Thoracic aorta (tissue), 2 donors: ENCODE measurements around the gene PHACTR1. TPM values are rescaled to one million over a fixed set of nuclear protein-coding genes. Genes with fewer than 3 reads are reported as not detected.

Experiments used
- ATAC-seq: fragments of 150-250 bp; one replicate; pipeline ENCODE4 v1.8.0; 2017; ENCODE audit warnings: low read depth; ENCODE audit not compliant: insufficient number of reproducible peaks, low FRiP score
- DNase-seq: peaks from one replicate; pipeline ENCODE4 v3.0.0-alpha.2; 2020; ENCODE audit warnings: low spot score
- H3K27ac ChIP-seq, 2 donors: fragments of 200-600 bp; sonication (generic); 1 replicate in 1 of 2; 2 replicates in 1 of 2; pipeline ENCODE4 v1.5.1; 2016; ENCODE audit warnings: mild to moderate bottlenecking in 2 of 2, moderate library complexity in 2 of 2
- H3K27me3 ChIP-seq: fragments of 200-600 bp; sonication (generic); replicated peaks from 2 replicates; pipeline ENCODE4 v1.6.0; 2016; ENCODE audit warnings: mild to moderate bottlenecking; ENCODE audit not compliant: insufficient read depth
- H3K36me3 ChIP-seq: fragments of 200-600 bp; sonication (generic); one replicate; pipeline ENCODE4 v1.5.1; 2016
- H3K4me1 ChIP-seq, 2 donors: fragments of 200-600 bp; sonication (generic); 1 replicate in 1 of 2; 2 replicates in 1 of 2; pipeline versions ENCODE4 v1.5.1 to v1.6.0; 2016; ENCODE audit warnings: low read depth in 2 of 2, mild to moderate bottlenecking in 1 of 2; ENCODE audit not compliant: control insufficient read depth in 1 of 2
- H3K4me3 ChIP-seq: fragments of 200-600 bp; sonication (generic); 2 replicates; pipeline ENCODE4 v1.5.1; 2016; ENCODE audit warnings: mild to moderate bottlenecking
- H3K9me3 ChIP-seq: fragments of 200-600 bp; sonication (generic); 2 replicates; pipeline ENCODE4 v1.5.1; 2016
- CTCF ChIP-seq: fragments of 200-600 bp; sonication (generic); IDR thresholded peaks from one replicate; pipeline ENCODE4 v1.5.1; 2019; ENCODE audit warnings: antibody characterized with exemption
- total RNA-seq, 2 donors: library from RNA; depleted of rRNA; stranded (reverse); fragments of >200 nt; gene quantifications; one replicate each; pipeline versions ENCODE4 v1.1.0 to v1.2.3, GENCODE V29; 2016

The PHACTR1 gene
- total RNA-seq, 2 donors from 2014 or later = 42.9 to 69.1 TPM

- DNase-seq (no peak), ATAC-seq (no peak)
- TF ChIP-seq CTCF = no peak
- H3K27me3 ChIP-seq = no peaks in the 10 kb centered on the region
- peaks cover 21 to 67% of the 10 kb centered on the region in 2 donors for H3K4me1 ChIP-seq
- H3K9me3 ChIP-seq = no peaks in the 10 kb centered on the region
- no peaks in the 10 kb centered on the region for H3K36me3 ChIP-seq
- H3K4me3 ChIP-seq = peak overlapping the region; percentile 51
- peak overlapping the region; percentile 87 to 93 for H3K27ac ChIP-seq
These were observed 246.0 kb downstream of the PHACTR1 start for GRCh38 chr6:12962529-12962928.

- H3K27ac ChIP-seq = peak overlapping the region; percentile 87 to 93
- ATAC-seq (no peak), DNase-seq (no peak)
- H3K4me3 ChIP-seq = peak overlapping the region; percentile 51
- no peak for TF ChIP-seq CTCF
- no peaks in the 10 kb centered on the region for H3K27me3 ChIP-seq
- H3K36me3 ChIP-seq = no peaks in the 10 kb centered on the region
- H3K9me3 ChIP-seq = no peaks in the 10 kb centered on the region
- H3K4me1 ChIP-seq = peaks cover 25 to 71% of the 10 kb centered on the region in 2 donors
These were observed 246.4 kb downstream of the PHACTR1 start for GRCh38 chr6:12962987-12963386.

GRCh38 chr6:12963567-12963966, 247.0 kb downstream of the PHACTR1 start:
- Histone ChIP-seq H3K4me1 (peaks cover 31 to 77% of the 10 kb centered on the region in 2 donors), H3K27me3 (no peaks in the 10 kb centered on the region), H3K27ac (peak overlapping the region; percentile 87 to 93), H3K4me3 (peak overlapping the region; percentile 51), H3K9me3 (no peaks in the 10 kb centered on the region), H3K36me3 (no peaks in the 10 kb centered on the region)
- DNase-seq (no peak), ATAC-seq (no peak)
- TF ChIP-seq CTCF = no peak

- Histone ChIP-seq H3K4me1 (peaks cover 48 to 84% of the 10 kb centered on the region in 2 donors), H3K27ac (peak overlapping the region; percentile 59 to 80), H3K4me3 (peak overlapping the region; percentile 42), H3K36me3 (no peaks in the 10 kb centered on the region), H3K27me3 (no peaks in the 10 kb centered on the region), H3K9me3 (no peaks in the 10 kb centered on the region)
- DNase-seq (no peak), ATAC-seq (no peak)
- no peak for TF ChIP-seq CTCF
These were observed 251.1 kb downstream of the PHACTR1 start for GRCh38 chr6:12967686-12968085.

GRCh38 chr6:12968290-12968689, 251.7 kb downstream of the PHACTR1 start:
- peak overlapping the region; percentile 42 for H3K4me3 ChIP-seq
- peak overlapping the region; percentile 59 to 80 for H3K27ac ChIP-seq
- no peak for TF ChIP-seq CTCF
- peaks cover 48 to 84% of the 10 kb centered on the region in 2 donors for H3K4me1 ChIP-seq
- no peak for DNase-seq
- no peaks in the 10 kb centered on the region for H3K36me3 ChIP-seq
- ATAC-seq = no peak
- no peaks in the 10 kb centered on the region for H3K27me3 ChIP-seq
- no peaks in the 10 kb centered on the region for H3K9me3 ChIP-seq
